Stimulated activated naive CD8-positive, alpha-beta T cell treated with anti-CD3 and anti-CD28 coated beads, Interleukin-15, Interleukin-2, amounts not matched to agents 100 U/mL and 50 U/mL, for 24 hours (primary cell): Measurements from ENCODE around the gene TCOF1.

Experiments used
- ATAC-seq: fragments of 150-1000 bp; cut with Tn5 transposase; one replicate; pipeline ENCODE4 v1.10.0; 2021
- DNase-seq: peaks from one replicate; pipeline ENCODE4 v3.0.0; 2021

The TCOF1 gene

GRCh38 chr5:150352244-150353031 lies 5.1 kb upstream of the TCOF1 start:
- no peak for ATAC-seq
- no peak for DNase-seq

GRCh38 chr5:150353032-150353675 lies 4.3 kb upstream of the TCOF1 start:
- DNase-seq (no peak), ATAC-seq (no peak)

- ATAC-seq = no peak
- DNase-seq = no peak
Measured at GRCh38 chr5:150355791-150356190, 1.7 kb upstream of the TCOF1 start.

GRCh38 chr5:150356575-150357294 lies 762 bp upstream of the TCOF1 start:
- no peak for DNase-seq
- no peak for ATAC-seq

GRCh38 chr5:150358261-150359095 lies 981 bp downstream of the TCOF1 start:
- DNase-seq (no peak), ATAC-seq (no peak)

- DNase-seq (no peak), ATAC-seq (no peak)
Measured at GRCh38 chr5:150361301-150361700, 3.8 kb downstream of the TCOF1 start.

GRCh38 chr5:150363185-150363584 lies 5.7 kb downstream of the TCOF1 start:
- ATAC-seq = no peak
- DNase-seq = no peak

- no peak for DNase-seq
- ATAC-seq = no peak
Measured at GRCh38 chr5:150364004-150364403, 6.5 kb downstream of the TCOF1 start.

GRCh38 chr5:150368526-150368925 lies 11.0 kb downstream of the TCOF1 start:
- ATAC-seq = no peak

GRCh38 chr5:150372639-150373038 lies 15.1 kb downstream of the TCOF1 start:
- no peak for ATAC-seq

More at GRCh38 chr5:150368526-150368925, 11.0 kb downstream of the TCOF1 start:
- no peak for DNase-seq

GRCh38 chr5:150374651-150375050 lies 17.2 kb downstream of the TCOF1 start:
- ATAC-seq = no peak
- DNase-seq = no peak

More at GRCh38 chr5:150372639-150373038, 15.1 kb downstream of the TCOF1 start:
- DNase-seq = no peak

GRCh38 chr5:150376799-150377771 lies 19.6 kb downstream of the TCOF1 start:
- DNase-seq (no peak), ATAC-seq (no peak)

GRCh38 chr5:150377964-150378694 lies 20.6 kb downstream of the TCOF1 start:
- ATAC-seq (no peak), DNase-seq (no peak)

- no peak for ATAC-seq
Measured at GRCh38 chr5:150384701-150385100, 27.2 kb downstream of the TCOF1 start.

GRCh38 chr5:150386024-150386855 lies 28.7 kb downstream of the TCOF1 start:
- no peak for DNase-seq
- no peak for ATAC-seq

More at GRCh38 chr5:150384701-150385100, 27.2 kb downstream of the TCOF1 start:
- no peak for DNase-seq

- ATAC-seq (no peak), DNase-seq (no peak)
Measured at GRCh38 chr5:150389531-150390266, 32.2 kb downstream of the TCOF1 start.

GRCh38 chr5:150391064-150391834 lies 33.8 kb downstream of the TCOF1 start:
- ATAC-seq (no peak), DNase-seq (no peak)

- DNase-seq (no peak), ATAC-seq (no peak)
Measured at GRCh38 chr5:150391986-150392385, 34.5 kb downstream of the TCOF1 start.
